GM04503 (cell line): Measurements from ENCODE around the gene ABLIM2.
"Not testable (repeated sequence)": the region's sequence is repeated elsewhere in the genome, so short reads cannot be mapped to it uniquely, and the experiment has no call there.

ENCODE experiments used
- DNase-seq: peaks from one replicate; pipeline ENCODE4 v3.0.0-alpha.2; 2012; ENCODE audit warnings: low read depth

The ABLIM2 gene

GRCh38 chr4:7938609-7939376, 219.8 kb downstream of the ABLIM2 start:
- no peak for DNase-seq

GRCh38 chr4:7938266-7938608, 220.4 kb downstream of the ABLIM2 start:
- no peak for DNase-seq

- no peak for DNase-seq
Observed at GRCh38 chr4:7937006-7937405, 221.6 kb downstream of the ABLIM2 start.

GRCh38 chr4:7933651-7934510, 224.7 kb downstream of the ABLIM2 start:
- no peak for DNase-seq

GRCh38 chr4:7932287-7932686, 226.3 kb downstream of the ABLIM2 start:
- no peak for DNase-seq

- no peak for DNase-seq
Observed at GRCh38 chr4:7929118-7929951, 229.3 kb downstream of the ABLIM2 start.

- no peak for DNase-seq
Observed at GRCh38 chr4:7928711-7929110, 229.9 kb downstream of the ABLIM2 start.

- DNase-seq: no peak
Observed at GRCh38 chr4:7926822-7927221, 231.8 kb downstream of the ABLIM2 start.

GRCh38 chr4:7924570-7924969, 234.0 kb downstream of the ABLIM2 start:
- DNase-seq: no peak

- no peak for DNase-seq
Observed at GRCh38 chr4:7924163-7924562, 234.4 kb downstream of the ABLIM2 start.

- DNase-seq: no peak
Observed at GRCh38 chr4:7922466-7922865, 236.1 kb downstream of the ABLIM2 start.

- no peak for DNase-seq
Observed at GRCh38 chr4:7918981-7919380, 239.6 kb downstream of the ABLIM2 start.

- DNase-seq: not testable (repeated sequence)
Observed at GRCh38 chr4:7918187-7918586, 240.4 kb downstream of the ABLIM2 start.

- no peak for DNase-seq
Observed at GRCh38 chr4:7917669-7918068, 240.9 kb downstream of the ABLIM2 start.

- DNase-seq: no peak
Observed at GRCh38 chr4:7915875-7916242, 242.8 kb downstream of the ABLIM2 start.
